ENCODE data around the gene CD63.

CD63 gene

DNA sequence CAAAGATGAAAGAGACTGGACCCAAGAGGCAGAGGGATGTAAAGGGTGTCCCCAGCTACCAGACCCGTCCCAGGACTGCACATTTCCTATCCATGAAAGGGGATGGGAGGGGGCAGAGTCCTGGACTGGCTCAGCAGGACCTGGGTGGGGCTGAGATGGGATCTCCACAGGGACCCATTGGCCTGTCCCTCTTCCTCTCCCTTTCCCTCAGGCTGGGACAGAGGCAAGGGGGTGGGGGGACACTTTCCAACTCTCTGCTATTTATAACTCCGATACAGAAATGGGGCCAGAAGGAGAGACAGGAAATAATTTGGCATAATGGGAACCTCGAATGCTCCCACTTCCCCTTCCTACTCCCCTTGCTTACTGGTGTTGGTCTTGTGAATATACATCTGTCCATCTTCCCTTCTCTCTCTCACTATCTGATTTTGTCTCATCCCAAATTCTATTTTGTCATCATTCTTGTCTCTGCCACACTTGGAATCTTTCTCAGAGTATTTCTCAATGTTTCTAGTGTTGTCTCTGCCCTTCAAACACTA is 20.0 kb downstream of the CD63 start:
- Histone ChIP-seq H3K4me2 (ENCODE audit: low read depth, low read length, poor library complexity, severe bottlenecking) (peak overlapping the region; percentile 93), H2AFZ (ENCODE audit: low read length) (peak overlapping the region; percentile 96), H3K27me3 (ENCODE audit: insufficient read depth, low read length, poor library complexity, severe bottlenecking) (no peaks in the 10 kb centered on the region)

DNA sequence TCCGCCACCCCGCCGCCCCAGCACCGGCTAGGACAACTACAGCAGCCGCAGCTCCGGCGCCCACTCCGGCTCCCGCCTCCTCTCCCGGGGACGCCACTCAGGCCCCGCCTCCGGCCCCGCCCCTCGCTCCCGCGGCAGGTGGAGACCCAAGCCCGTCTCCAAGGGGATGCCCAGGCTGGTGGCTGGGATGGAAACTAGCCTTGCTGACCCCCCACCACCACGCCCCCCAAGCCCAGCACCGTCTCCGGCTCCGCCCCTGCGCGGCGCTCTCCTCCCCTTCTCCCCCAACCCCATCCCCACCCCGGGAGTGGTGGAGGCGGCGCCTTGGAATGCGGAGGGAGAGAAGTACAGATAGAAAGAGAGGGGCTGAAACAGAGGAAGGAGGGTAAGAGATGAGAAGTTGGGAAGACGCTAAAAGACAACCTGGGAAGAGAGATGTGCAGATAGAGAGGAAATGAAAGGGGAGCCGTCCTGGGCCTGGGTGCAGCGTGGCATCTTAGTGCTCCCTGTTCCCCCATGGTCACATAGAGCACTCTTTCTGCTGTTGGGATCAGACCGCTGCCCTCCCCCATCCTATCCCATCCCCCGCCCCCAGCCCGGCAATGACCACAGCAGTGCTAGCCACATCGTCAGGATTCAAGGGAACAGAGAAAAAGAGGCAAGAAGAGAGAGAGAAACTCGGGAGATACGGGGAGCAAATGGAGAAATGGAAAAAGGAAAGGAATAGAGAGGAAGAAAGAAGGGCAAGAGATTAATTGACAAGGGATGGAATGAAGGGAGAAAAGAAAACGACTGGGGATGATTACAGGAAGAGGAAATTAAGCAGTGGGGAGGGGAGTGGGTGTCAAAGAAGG is 20.7 kb downstream of the CD63 start, which contains the start of gene ITGA7:
Gene ITGA7 (minus strand): TSS at position 64 of the 854 bp plus-strand sequence. CDS start 222 bp downstream, outside the sequence.
- peaks cover 14% of the 10 kb centered on the region for H3K4me1 ChIP-seq (ENCODE audit: insufficient read depth, low read length, poor library complexity, severe bottlenecking)
- no peaks in the 10 kb centered on the region for H3K36me3 ChIP-seq (ENCODE audit: insufficient read depth, low read length)
- no peaks in the 10 kb centered on the region for H3K27me3 ChIP-seq (ENCODE audit: insufficient read depth, low read length, poor library complexity, severe bottlenecking)
- H3K9me2 ChIP-seq (replicated peaks; ENCODE audit: low read depth, low read length), result no peaks in the 10 kb centered on the region
- peak within 1 kb of the TSS; percentile 93 for H3K4me2 ChIP-seq (ENCODE audit: low read depth, low read length, poor library complexity, severe bottlenecking)
- H3F3A ChIP-seq (ENCODE audit: low read depth), result no peaks in the 10 kb centered on the region
- TF ChIP-seq, protein P1, sequence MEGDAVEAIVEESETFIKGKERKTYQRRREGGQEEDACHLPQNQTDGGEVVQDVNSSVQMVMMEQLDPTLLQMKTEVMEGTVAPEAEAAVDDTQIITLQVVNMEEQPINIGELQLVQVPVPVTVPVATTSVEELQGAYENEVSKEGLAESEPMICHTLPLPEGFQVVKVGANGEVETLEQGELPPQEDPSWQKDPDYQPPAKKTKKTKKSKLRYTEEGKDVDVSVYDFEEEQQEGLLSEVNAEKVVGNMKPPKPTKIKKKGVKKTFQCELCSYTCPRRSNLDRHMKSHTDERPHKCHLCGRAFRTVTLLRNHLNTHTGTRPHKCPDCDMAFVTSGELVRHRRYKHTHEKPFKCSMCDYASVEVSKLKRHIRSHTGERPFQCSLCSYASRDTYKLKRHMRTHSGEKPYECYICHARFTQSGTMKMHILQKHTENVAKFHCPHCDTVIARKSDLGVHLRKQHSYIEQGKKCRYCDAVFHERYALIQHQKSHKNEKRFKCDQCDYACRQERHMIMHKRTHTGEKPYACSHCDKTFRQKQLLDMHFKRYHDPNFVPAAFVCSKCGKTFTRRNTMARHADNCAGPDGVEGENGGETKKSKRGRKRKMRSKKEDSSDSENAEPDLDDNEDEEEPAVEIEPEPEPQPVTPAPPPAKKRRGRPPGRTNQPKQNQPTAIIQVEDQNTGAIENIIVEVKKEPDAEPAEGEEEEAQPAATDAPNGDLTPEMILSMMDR (conservative IDR thresholded peaks at IDR 0.05; ENCODE audit: low read length), result no peak
- TF ChIP-seq EZH2phosphoT487 (IDR thresholded peaks at IDR 0.05; ENCODE audit: borderline replicate concordance), result no peak
- peak within 1 kb of the TSS; percentile 75 for H3K4me3 ChIP-seq (ENCODE audit: low read length, poor library complexity, severe bottlenecking)
- H4K20me1 ChIP-seq (ENCODE audit: insufficient read depth, low read length, poor library complexity, severe bottlenecking), result no peaks in the 10 kb centered on the region
- H3K9me3 ChIP-seq (ENCODE audit: insufficient read depth, low read depth, low read length), result no peaks in the 10 kb centered on the region
- H2AFZ ChIP-seq (ENCODE audit: low read length), result peak within 1 kb of the TSS; percentile 96
- H3K9ac ChIP-seq (ENCODE audit: low read depth, low read length, poor library complexity, severe bottlenecking), result peak within 1 kb of the TSS; percentile 49
- H3K79me2 ChIP-seq (ENCODE audit: insufficient read depth, low read length), result no peaks in the 10 kb centered on the region

More for the DNA sequence above, 20.0 kb downstream of the CD63 start:
- H3F3A ChIP-seq (ENCODE audit: low read depth), result no peaks in the 10 kb centered on the region
- no peaks in the 10 kb centered on the region for H3K36me3 ChIP-seq (ENCODE audit: insufficient read depth, low read length)
- H3K9ac ChIP-seq (ENCODE audit: low read depth, low read length, poor library complexity, severe bottlenecking), result peak overlapping the region; percentile 49
- H3K9me3 ChIP-seq (ENCODE audit: insufficient read depth, low read depth, low read length), result no peaks in the 10 kb centered on the region
- H3K4me1 ChIP-seq (ENCODE audit: insufficient read depth, low read length, poor library complexity, severe bottlenecking), result peaks cover 14% of the 10 kb centered on the region
- no peaks in the 10 kb centered on the region for H3K9me2 ChIP-seq (replicated peaks; ENCODE audit: low read depth, low read length)
- no peak for TF ChIP-seq EZH2phosphoT487 (IDR thresholded peaks at IDR 0.05; ENCODE audit: borderline replicate concordance)
- TF ChIP-seq, protein P1 (conservative IDR thresholded peaks at IDR 0.05; ENCODE audit: low read length), result no peak
- no peaks in the 10 kb centered on the region for H3K79me2 ChIP-seq (ENCODE audit: insufficient read depth, low read length)
- peak overlapping the region; percentile 75 for H3K4me3 ChIP-seq (ENCODE audit: low read length, poor library complexity, severe bottlenecking)
- H4K20me1 ChIP-seq (ENCODE audit: insufficient read depth, low read length, poor library complexity, severe bottlenecking), result no peaks in the 10 kb centered on the region

DNA sequence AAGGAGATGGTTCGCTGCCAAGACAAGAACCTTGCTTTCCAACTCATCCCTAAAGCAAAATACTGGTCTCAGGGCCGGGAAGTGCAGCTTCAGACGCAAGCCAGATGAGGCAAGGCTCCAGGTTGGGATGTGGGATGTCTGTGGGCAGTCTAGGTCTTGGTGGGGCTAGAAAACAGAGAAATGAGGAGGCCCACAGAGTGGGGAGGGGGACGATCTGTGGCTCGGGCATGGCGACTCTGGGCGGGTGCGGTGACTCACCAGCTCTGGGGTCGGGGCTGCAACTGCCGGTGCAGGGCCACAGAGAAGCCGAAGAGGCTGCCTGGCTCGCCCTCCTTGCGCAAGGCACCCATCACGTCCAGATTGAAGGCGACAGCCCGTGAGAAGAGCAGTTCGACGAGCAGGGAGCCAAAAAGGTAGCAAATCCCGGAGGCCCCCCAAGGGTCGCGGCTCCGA is 21.6 kb downstream of the CD63 start:
- peak overlapping the region; percentile 56 for H3K4me3 ChIP-seq (ENCODE audit: low read length, poor library complexity, severe bottlenecking)
- H3K27me3 ChIP-seq (ENCODE audit: insufficient read depth, low read length, poor library complexity, severe bottlenecking), result no peaks in the 10 kb centered on the region
- H2AFZ ChIP-seq (ENCODE audit: low read length), result 0 out of 2 replicates have a peak overlapping the region, but pooled peaks have one; percentile 17
- H3K9me2 ChIP-seq (replicated peaks; ENCODE audit: low read depth, low read length), result no peaks in the 10 kb centered on the region
- H3F3A ChIP-seq (ENCODE audit: low read depth), result no peaks in the 10 kb centered on the region
- no peak overlapping the region for H3K9ac ChIP-seq (ENCODE audit: low read depth, low read length, poor library complexity, severe bottlenecking)
- no peaks in the 10 kb centered on the region for H3K79me2 ChIP-seq (ENCODE audit: insufficient read depth, low read length)
- no peak for TF ChIP-seq EZH2phosphoT487 (IDR thresholded peaks at IDR 0.05; ENCODE audit: borderline replicate concordance)
- TF ChIP-seq, protein P1 (conservative IDR thresholded peaks at IDR 0.05; ENCODE audit: low read length), result no peak
- H4K20me1 ChIP-seq (ENCODE audit: insufficient read depth, low read length, poor library complexity, severe bottlenecking), result no peaks in the 10 kb centered on the region
- no peaks in the 10 kb centered on the region for H3K36me3 ChIP-seq (ENCODE audit: insufficient read depth, low read length)
- peak overlapping the region; percentile 93 for H3K4me2 ChIP-seq (ENCODE audit: low read depth, low read length, poor library complexity, severe bottlenecking)
- H3K4me1 ChIP-seq (ENCODE audit: insufficient read depth, low read length, poor library complexity, severe bottlenecking), result peaks cover 14% of the 10 kb centered on the region
- H3K9me3 ChIP-seq (ENCODE audit: insufficient read depth, low read depth, low read length), result no peaks in the 10 kb centered on the region
